ENCODE results near the gene FRMD3. TPM values are rescaled to one million over a fixed set of nuclear protein-coding genes. Genes with fewer than 3 reads are reported as not detected.

The FRMD3 gene
- total and polyA plus RNA-seq, 8 donors: 0.87 to 2.6 (median 1.5) TPM

DNA sequence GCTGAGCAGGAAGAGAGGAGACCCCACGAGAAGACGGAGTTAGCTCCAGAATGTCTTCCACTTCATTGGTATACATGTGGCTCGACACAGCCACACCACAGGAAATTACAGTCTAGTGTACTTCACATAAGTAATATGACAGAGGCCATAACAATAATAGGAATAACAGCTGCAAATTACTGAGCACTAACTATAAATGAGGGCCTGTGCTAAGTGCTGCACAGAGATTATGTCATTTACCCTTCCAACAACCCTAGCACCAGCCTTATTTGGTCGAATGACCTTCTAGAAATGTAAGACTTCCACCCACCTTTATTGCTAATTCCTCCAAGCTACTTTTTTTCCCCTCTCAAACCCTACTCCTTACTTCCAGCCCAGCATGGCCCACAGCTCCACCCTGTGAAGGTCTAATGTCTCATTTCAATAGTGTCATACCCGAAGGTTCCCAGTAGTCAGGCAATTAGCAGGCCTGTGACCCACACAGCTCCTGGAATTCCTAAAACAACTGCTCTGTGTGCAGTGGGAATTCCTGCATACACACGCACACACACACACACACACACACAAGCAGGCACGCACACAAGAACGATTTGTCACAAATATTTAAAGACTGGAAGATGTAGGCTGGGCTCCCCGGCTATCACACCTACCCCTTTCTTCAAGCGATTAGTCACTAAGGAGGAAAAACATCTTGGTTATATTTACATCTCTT lies 134.5 kb downstream of the FRMD3 start:
- no peak for DNase-seq
- no peaks in the 10 kb centered on the region for H3K4me1 ChIP-seq
- no peaks in the 10 kb centered on the region for H3K9me3 ChIP-seq
- no peaks in the 10 kb centered on the region for H3K36me3 ChIP-seq
- 74 to 77% methylated on average over 10 of the region's 10 CpGs for WGBS, 2 donors
- ATAC-seq: peak in 1 of 4 donors; percentile 11
- TF ChIP-seq CTCF (IDR thresholded peaks at IDR 0.05): no peak
- intact Hi-C loops (cut with DNase I): no loop called here
- FAIRE-seq: no peak
- H3K27me3 ChIP-seq: no peaks in the 10 kb centered on the region
- no peak overlapping the region for H3K27ac ChIP-seq
- no peak overlapping the region for H3K4me3 ChIP-seq

DNA sequence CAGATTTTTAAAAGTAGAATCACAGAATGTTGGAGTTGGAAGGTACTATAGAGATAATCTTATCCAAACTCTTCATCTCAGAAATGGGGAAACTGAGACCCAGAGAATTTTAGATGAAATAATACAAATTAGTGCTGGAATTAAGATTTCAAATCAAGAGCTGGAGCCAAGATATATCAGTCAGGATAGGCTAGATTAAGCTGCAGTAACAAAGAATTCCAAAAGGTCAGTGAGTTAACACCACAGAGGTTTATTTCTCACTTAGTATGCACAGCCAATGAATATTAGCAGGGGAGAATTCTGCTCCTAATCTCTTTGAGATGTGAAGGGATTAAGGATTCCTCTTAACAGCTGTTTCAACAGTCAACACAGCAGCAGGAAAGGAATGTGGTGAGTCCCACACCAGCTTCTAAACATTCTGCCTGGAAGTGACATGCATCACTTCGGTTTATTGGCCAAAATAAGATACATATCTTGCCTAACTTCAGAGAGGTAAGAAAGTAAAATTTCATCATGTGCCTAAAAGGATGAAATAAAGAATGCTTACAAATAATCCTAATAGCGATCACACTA lies 136.8 kb downstream of the FRMD3 start:
- Histone ChIP-seq H3K4me3 (no peak overlapping the region), H3K27ac (no peak overlapping the region), H3K36me3 (no peaks in the 10 kb centered on the region), H3K9me3 (no peaks in the 10 kb centered on the region), H3K4me1 (no peaks in the 10 kb centered on the region), H3K27me3 (no peaks in the 10 kb centered on the region)
- intact Hi-C loops (cut with DNase I): no loop called here
- DNase-seq: no peak
- FAIRE-seq: no peak
- WGBS, 2 donors: 96 to 98% methylated on average over 2 of the region's 2 CpGs
- ATAC-seq: no peak
- TF ChIP-seq CTCF (IDR thresholded peaks at IDR 0.05): no peak

GRCh38 chr9:83396813-83397212 lies 141.4 kb downstream of the FRMD3 start:
- no peak for ATAC-seq
- Histone ChIP-seq H3K9me3 (no peaks in the 10 kb centered on the region), H3K27me3 (no peaks in the 10 kb centered on the region), H3K36me3 (no peaks in the 10 kb centered on the region), H3K27ac (no peak overlapping the region), H3K4me3 (no peak overlapping the region), H3K4me1 (no peaks in the 10 kb centered on the region)
- 92 to 95% methylated on average over 4 of the region's 4 CpGs for WGBS, 2 donors
- DNase-seq: no peak
- no peak for FAIRE-seq
- intact Hi-C loops (cut with DNase I): no loop called here
- TF ChIP-seq CTCF (IDR thresholded peaks at IDR 0.05): no peak

- no peaks in the 10 kb centered on the region for H3K9me3 ChIP-seq
These were observed 141.9 kb downstream of the FRMD3 start for GRCh38 chr9:83396342-83396741.

More at GRCh38 chr9:83396342-83396741, 141.9 kb downstream of the FRMD3 start:
- WGBS, 2 donors: 89 to 95% methylated on average over 6 of the region's 6 CpGs
- Histone ChIP-seq H3K4me1 (no peaks in the 10 kb centered on the region), H3K4me3 (no peak overlapping the region), H3K27ac (no peak overlapping the region), H3K36me3 (no peaks in the 10 kb centered on the region), H3K27me3 (no peaks in the 10 kb centered on the region)
- TF ChIP-seq CTCF (IDR thresholded peaks at IDR 0.05): no peak
- no peak for DNase-seq
- no peak for ATAC-seq
- intact Hi-C loops (cut with DNase I): no loop called here
- FAIRE-seq: no peak
